ENCODE measurements around the gene DISC1.
A peak's percentile ranks its signal among the peaks of the same experiment; 100 is the strongest.
"Not testable (repeated sequence)": the region's sequence is repeated elsewhere in the genome, so short reads cannot be mapped to it uniquely, and the experiment has no call there.

Gene DISC1

DNA sequence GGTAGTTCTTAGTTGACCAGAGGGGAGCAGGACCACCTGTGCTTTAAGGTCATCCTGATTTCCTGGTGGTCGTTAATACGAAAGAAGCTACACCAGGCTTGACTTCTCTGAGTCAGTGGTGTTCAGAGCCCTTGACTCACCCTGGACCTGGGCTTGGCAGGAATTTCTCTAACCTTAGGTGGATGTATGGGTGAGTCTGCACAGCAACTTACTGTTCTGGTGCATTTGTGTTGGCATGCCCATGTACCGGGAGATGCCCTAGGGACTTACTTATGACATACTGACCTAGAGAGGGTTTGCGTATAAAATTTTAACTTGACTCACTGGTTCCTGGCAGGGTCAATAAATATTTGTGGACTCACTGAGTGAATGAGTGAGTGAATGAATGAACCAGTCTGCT lies 304.6 kb downstream of the DISC1 start:
- no peak for DNase-seq (ENCODE audit: low read depth)

DNA sequence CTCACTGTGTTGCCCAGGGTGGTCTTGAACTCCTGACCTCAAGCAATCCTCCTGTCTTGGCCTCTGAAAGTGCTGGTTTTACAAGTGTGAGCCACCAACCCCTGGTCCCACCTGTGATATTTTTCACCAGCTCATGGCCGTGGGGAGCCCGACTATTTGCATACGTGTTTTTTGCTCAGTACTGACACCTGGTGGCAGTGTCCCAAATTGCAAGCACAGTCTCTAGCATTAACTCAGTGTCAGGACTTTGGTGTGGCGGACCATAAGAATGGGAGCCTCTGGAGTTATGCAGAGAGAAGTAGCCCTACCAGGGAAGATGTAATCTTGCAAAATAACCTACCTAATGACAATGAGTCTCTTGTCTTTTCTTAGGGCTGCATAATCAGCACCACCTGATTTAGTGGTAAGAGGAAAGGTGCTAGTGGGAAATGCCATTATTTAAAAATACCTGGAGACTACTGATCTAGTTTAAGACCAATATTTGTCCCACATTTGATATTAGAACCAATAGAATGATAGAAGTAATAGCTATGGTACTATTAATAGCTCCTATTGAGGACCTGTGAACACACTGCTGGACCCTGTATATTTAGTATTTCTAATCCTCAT lies 305.4 kb downstream of the DISC1 start:
- no peak for DNase-seq (ENCODE audit: low read depth)

DNA sequence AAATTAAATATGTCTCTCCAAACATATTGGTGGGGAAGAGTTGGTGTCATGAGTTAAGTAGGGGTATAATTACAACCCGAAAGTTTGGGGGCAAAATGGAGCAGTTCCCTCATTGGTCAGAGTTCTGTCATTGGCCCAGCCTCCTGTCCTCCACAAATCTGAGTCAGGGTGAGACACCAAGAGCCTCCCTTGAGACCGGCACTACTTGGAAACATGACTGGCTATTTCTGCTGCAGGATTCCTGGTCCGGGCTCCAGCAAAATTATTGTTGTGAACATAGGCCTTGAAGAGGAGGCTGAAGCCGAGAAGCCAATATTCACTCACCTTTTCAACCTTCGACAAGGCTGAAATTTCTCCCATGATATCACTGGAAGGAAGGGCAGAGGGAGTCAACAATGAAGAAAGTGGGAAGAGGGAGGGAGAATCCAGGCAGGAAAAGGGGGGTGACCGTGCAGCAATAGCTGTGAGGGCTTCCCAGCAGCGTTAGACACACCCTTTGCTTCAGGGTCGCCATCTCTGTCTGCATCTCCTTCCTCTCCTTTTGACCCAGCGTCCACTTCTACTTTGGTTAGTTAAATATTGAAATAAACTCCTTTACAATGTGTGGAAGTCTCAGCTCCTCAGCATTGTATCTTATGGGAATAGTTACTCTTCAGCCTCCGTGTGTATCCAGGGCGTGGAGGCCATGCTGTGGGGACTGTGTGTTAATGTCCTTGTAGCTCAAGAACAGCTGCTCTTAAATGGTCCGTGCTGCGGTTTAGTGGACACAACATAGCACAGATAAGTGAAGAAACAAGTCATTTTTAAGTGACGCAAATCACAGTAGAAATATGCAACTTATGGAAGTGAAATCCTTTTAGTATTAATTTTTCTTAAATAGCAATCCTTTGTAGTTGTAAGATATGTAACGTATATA lies 307.4 kb downstream of the DISC1 start:
- no peak for DNase-seq (ENCODE audit: low read depth)

DNA sequence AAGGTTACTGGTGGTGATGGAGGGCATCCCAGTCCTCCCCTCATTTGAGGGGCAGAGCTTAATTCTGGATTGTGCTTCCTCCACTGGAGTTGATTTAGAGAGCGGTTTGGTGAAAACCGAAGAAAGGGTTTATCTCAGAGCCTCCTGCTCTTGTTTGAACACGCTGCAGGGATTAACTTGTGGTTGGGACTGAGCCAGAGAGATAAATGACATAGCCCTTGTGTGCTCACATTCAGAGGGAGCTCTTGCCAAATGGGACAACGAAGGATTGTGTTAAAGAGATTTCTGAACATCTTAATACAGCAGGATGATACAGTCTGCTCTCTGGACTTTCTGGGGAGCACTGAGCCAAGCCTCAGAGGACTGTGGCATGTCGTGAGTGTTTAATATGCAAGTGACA lies 308.2 kb downstream of the DISC1 start:
- no peak for DNase-seq (ENCODE audit: low read depth)

DNA sequence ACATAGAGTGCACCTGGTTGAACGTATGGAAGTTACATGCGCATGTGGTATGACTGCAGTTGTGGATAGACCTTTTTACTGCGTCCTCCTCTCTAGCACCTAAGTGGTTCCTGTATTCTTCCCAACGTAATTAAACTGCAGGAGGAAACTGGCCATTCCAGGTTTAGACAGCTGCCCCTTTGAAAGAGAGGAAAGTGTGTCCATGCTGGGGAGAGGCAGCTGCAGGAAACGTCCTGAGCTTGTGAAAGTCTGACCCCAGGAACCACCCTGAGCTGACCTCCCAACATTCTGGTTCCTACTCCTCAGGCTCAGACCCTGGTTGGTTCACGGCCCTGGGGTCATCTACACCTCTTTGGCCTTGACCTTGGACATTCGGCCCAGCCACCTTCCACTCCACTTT lies 309.3 kb downstream of the DISC1 start:
- no peak for DNase-seq (ENCODE audit: low read depth)

DNA sequence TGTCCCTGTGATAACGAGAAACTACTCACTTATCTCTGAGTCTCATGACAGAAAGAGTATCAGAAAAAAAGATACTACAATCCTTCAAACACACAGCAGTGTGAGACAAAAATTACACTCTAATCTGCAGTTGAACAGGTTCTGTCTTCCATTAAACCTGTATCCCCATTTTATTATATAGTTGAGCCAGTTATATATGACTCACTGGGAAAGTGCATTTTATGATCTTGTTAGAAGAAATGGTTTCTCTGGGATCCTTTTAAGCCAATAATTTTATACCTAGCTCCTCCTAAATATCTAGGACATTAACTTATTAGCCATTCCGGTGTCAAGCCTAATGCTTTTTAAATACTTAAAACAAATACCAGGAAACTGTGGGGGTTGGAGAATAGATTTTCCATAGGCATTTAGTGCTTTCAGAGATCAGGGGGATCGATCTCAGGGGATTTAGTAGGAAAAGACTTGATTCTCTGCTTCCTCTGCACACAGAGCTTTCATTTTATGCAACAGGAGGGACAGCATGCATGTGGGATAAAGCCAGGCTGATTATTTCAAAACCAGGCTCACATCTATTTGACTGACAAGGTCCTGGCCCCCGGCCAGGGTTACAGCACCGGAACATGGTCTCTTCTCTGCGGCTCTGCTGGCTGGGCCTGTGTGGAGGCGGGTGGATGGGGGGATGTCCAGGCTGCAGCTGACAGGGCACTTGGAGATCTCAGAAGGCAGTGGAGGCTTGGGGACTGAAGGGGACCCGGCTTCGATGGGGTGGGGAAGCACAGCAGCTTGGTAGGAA lies 310.6 kb downstream of the DISC1 start:
- no peak for DNase-seq (ENCODE audit: low read depth)

DNA sequence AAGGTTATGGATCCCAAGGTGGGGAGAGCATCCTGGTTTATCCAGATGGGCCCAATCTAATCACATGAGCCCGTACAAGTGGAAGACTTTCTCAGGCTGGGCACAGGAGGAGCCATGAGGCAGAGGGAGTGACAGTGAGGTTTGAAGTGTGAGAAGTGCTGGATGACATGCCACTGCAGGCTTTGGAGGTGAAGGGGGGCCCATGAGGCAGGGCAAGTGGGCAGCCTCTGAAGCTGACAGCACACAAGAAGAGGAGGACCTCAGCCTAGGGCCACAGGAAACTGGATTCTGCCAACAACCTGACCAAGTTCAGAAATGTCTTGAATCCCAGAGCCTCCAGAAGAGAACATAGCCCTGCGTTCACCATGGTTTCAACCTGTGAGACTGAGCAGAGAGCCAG lies 311.6 kb downstream of the DISC1 start:
- no peak for DNase-seq (ENCODE audit: low read depth)

DNA sequence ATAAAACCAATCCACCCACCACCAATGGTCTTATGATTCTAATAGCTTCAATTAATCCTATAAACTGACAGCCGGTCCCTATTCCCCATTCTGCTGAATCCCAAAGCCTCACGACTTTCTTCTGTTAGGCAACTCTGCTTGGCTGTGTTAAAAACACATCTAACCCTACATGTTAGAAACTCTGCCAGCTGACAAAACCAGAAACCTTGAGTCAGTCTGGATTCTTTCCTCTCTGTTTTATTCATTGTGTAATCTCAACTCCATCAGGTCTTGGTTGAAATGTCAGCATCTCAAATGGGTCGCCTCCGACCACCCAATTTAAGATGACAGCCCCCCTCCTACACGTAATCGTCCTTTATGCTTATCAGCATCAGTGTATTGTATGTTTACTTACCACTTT lies 312.1 kb downstream of the DISC1 start:
- DNase-seq (ENCODE audit: low read depth), result no peak

DNA sequence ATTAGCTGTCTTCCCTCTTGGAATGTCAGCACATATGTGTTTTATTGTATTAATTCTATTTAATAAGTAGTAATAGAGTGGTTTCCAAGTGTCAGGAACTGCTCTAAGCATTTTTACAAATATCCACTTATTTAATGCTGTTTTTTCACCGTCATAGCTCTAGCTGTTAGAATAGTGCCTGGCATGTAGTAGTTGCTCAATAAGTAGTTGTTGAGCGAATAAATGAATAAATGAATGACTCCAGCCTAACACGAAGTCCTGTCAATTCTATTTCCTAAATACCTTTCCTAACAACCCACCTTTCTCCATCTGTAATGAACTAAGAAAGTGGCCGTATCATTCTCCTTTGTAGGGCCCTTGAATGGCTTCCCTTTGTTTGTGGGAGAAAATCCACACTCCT lies 312.5 kb downstream of the DISC1 start:
- no peak for DNase-seq (ENCODE audit: low read depth)

DNA sequence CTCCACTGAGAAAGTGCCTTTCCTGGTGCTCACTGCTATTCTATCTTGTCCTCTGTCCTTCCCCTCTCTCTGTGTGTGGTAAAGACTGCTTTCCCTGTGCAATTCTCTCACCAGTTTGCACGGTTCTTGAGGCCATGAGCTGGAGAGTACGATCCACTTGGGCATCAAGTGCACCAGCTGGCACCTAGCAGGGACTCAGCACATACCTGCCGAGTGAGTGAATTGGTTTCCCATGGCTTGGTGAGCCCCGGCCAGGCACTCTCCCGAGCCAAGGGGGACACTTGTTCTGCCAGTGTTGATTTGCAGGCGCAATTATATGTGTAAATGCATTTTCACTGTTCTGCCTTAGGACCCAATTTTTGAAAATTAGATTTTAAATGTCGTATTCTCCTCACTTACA lies 313.5 kb downstream of the DISC1 start:
- no peak for DNase-seq (ENCODE audit: low read depth)

DNA sequence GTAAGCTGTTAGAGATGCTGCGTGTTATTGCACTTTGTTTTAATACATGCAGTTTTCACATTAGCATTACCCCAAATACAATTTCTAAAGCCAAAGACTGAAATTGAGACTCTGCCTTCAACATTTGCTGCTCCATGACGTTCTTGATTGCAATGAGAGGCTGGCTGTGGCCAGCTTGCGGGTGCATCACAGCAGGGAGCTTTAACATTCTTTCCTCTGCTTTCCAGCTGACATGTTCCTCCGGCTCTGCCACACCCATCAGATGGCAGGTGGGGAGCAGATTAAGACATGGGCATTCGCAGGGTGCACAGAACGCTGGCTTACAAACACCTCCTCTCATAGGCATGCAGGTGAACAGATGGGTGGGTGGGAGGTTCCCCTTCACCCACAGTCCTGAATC lies 314.1 kb downstream of the DISC1 start:
- no peak for DNase-seq (ENCODE audit: low read depth)

DNA sequence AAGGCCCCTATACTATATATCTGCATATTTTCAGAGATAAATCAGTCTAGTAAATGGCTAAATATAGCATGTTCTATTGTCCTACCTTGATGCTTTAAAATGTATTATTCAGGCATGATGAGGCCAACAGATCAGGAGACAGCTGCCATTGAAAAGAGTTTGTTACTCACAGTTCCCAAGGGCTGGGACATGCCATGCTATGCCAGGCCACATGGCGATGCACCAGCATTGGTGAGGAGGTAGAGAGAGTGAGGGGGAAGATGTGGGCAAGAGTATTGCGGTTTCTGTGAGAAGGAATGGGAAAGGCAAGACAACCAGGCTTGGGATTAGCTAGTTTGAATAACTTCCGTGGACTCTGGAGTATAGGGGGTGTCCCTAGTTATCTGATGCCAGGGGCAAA lies 316.5 kb downstream of the DISC1 start:
- DNase-seq (ENCODE audit: low read depth), result no peak

DNA sequence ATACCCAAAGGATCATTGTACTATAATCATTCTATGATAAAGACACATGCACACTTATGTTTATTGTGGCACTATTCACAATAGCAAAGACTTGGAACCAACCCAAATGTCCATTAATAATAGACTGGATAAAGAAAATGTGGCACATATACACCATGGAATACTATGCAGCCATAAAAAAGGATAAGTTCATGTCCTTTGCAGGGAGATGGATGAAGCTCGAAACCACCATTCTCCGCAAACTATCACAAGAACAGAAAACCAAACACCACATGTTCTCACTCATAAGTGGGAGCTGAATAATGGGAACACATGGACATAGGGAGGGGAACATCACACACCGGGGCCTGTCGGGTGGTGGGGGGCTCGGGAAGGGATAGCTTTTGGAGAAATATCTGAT lies 321.5 kb downstream of the DISC1 start:
- DNase-seq (ENCODE audit: low read depth), result not testable (repeated sequence)

DNA sequence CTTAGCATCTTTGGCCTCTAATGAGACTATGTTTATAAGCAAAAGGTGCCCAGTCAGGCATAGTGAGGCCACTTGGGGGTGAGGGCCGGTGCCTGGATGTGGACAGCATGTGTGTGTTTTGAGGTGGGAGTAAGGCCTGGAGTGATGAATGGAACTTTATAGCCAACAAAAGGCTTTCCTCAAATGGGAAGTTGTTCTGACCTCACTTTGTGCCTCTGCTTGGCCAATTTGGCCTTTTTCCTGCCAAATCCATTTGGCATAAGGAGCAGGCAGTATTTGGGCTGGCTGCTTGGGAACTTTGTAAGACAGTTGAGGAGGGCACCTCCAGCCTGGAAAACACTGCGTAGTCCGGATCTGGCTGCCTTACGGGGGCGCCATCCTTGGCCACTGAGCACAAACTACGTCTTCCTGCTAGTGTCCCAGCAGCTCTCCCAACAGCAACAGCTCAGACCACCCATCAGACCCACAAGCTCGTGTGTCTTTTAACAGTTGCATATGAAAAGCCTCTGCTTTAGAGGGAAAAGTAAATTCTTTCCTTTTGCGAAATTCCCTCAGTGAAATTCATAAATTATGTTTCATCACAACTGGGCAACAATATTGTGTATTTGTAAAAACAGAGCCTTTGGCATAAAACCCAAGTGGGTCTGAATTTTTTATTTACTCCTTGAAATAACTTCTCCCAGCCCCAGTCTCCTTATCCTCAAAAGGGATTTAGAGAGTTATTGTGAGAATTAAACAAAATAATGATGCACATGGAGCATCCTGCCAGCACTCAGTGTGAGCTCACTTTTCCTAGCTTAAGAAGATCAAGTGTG lies 322.9 kb downstream of the DISC1 start:
- no peak for DNase-seq (ENCODE audit: low read depth)

DNA sequence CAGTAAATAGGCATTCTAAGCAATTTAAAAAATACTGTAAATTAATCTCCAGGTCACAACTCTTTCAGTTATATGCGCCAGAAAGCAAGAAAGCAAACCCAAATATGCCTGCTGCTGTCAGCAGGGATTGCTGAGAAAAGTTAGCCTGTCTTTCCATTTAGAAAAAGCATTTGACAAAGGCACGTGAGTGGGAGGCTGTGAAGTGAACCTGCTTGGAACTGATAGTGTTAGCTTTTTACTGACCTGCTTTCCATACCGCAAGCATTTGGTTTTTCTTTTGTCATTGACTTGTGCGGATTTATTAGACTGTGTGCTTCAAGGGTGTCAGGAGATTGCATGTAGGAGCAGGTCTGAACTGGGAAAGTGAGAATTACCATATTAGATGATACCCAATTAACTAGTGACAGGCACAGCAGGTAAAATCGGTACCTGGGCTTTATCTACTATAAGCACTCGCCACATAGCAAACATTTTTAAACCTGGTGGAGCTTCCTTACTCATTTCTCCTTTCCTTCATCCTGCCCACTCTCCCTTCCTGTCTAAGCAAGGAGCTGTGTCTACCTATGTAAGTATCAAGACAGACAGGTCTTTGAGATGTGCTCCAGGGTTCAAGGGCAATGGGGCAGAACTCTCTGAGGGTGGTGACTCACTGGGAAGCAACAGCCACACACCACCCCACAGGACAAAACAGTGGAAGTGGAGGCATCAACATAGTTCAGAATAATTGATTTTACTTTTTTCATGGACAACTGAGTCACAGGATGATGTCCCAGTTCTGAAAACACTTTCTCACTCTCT lies 323.9 kb downstream of the DISC1 start:
- DNase-seq (ENCODE audit: low read depth), result no peak

DNA sequence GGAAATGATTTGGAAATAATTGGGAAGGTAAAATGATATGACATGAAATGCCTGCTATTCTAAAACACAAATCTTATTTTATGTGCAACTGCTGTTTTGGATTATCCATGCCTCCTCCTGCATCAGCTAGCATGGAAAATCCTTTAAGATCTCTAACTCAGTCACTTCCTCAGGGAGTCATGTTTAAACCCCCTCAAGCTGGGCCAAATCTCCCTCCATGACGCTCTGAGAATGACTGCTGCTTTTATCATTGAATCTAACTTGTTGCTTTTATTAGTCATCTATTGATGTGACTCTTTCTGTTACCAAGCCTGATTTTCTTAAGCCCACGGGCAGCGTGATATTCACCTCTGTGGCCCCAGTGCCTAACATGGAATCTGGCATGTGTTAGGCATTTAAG lies 324.8 kb downstream of the DISC1 start:
- peak; percentile 13 for DNase-seq (ENCODE audit: low read depth)

DNA sequence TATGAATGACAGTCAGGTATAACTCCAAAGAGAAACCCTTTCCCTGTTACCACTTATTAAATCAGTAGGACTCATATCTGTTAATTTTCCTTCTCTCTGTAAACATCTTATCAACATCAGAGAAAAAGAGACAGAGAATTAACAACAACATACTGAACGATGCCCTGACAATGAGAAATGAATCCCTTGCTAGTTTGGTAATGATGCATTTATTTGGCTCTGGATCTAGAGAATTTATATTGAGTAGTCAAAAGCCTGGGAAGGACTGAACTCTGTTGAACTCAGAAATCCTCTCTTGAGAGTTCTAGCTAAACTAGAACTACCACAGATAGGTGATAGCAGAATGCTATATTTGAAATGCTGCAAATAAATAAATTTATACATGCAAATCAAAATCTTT lies 325.6 kb downstream of the DISC1 start:
- no peak for DNase-seq (ENCODE audit: low read depth)

DNA sequence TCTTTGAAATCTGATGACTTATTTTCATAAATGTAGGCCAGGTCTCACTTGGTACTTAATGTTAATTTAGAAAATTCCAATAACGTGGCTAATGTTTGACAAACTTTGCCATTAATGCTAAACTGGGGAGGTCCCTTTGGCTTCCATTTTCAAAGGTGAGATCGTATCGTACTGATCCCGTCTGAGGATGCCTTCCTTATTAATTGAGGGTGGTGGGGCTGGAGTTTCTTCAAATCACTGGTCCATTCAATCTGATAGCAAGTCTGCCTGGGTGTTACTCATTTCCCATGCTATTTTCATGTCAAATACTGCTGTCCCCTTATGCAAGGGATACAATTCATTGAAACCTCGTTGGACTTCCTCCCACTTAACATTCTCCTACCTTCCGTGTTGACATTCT lies 327.1 kb downstream of the DISC1 start:
- no peak for DNase-seq (ENCODE audit: low read depth)

DNA sequence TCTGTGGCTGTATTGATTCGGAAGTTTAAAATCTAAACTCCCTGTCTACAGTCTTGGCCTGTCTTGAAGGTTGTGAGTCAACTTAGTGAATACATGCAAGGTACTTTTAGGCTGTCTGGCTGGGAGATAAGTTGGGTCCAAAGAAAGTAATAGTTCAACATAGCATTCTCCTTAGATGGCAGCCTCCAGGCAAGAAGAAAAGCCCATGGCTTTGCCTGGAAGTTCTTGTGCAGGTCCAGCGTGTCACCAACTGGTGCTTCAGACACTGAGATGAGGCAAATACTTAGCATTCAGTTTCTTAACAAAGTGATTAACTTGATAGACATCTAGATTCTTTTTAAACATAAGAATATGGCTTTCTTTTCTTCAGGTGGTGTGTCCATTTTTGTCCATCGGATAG lies 328.2 kb downstream of the DISC1 start:
- DNase-seq (ENCODE audit: low read depth), result no peak

DNA sequence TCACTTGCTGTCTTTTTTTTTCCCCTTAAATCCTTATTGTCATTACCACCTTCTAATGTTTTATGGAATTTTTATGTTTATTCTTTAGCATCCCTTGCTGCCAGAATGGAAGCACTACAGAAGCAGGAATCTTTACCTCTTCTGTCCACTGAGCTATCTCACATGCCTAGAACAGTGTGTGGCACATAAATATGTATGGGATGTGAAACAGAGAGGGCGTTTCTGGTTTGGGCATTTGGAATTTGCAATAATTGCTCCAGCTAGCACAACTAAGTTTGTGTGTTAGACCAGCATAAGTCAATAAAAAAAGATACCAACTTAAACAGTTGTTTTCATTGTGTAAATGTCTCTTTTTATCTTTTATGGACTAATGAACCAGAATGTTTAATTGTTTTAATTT lies 330.8 kb downstream of the DISC1 start:
- DNase-seq (ENCODE audit: low read depth), result no peak

DNA sequence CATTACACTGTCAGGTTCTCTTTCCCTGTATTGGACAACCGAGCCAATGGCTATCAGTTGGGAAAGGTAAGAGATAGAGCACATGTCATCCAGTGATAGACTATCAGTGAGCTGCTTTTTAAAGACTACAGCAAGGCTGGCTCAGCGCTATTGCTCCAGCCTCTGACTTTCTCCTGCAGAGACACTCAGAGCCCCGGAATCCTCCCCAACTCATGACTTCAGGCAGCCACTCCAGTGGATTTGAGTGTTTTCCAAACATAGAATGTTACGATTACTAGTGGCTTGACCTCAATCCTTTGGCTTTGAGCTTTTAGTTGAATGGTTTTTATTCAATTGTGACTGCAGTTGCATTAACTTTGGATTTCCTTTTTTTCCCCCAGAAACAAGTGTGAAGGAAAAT lies 331.9 kb downstream of the DISC1 start:
- peak; percentile 10 for DNase-seq (ENCODE audit: low read depth)

All from GM04504 (cell line).